Tibial nerve (tissue), 4 donors: Measurements from ENCODE around the gene CRISPLD2. TPM values are rescaled to one million over a fixed set of nuclear protein-coding genes. Genes with fewer than 3 reads are reported as not detected.

ENCODE experiments used
- DNase-seq, 2 donors: peaks; one replicate each; pipeline ENCODE4 v3.0.0-alpha.2; 2019; ENCODE audit warnings: low spot score in 2 of 2
- H3K27ac ChIP-seq, 4 donors: fragments of 200-600 bp; sonication (generic) in 3 of 4; one replicate each; pipeline ENCODE4 v1.5.1; 2017 to 2019; ENCODE audit warnings: mild to moderate bottlenecking in 1 of 4
- H3K27me3 ChIP-seq, 2 donors: fragments of 200-600 bp; sonication (generic) in 1 of 2; one replicate each; pipeline versions ENCODE4 v1.5.1 to v1.6.0; 2017 to 2019
- H3K36me3 ChIP-seq, 3 donors: fragments of 200-600 bp; sonication (generic); one replicate each; pipeline ENCODE4 v1.5.1; 2018 to 2019
- H3K4me1 ChIP-seq, 4 donors: fragments of 200-600 bp; sonication (generic) in 3 of 4; one replicate each; pipeline ENCODE4 v1.5.1; 2017 to 2019
- H3K4me3 ChIP-seq, 4 donors: fragments of 200-600 bp; sonication (generic) in 3 of 4; one replicate each; pipeline ENCODE4 v1.5.1; 2017 to 2019; ENCODE audit warnings: mild to moderate bottlenecking in 1 of 4, moderate library complexity in 1 of 4
- H3K9me3 ChIP-seq, 4 donors: fragments of 200-600 bp; sonication (generic) in 3 of 4; one replicate each; pipeline ENCODE4 v1.5.1; 2017 to 2019
- EP300 ChIP-seq, 2 donors: sonication (generic); formaldehyde crosslinking; IDR thresholded peaks; one replicate each; pipeline ENCODE4 v1.6.1; 2017; ENCODE audit warnings: antibody characterized with exemption in 2 of 2, mild to moderate bottlenecking in 1 of 2
- POLR2A ChIP-seq, 2 donors: fragments of 450-650 bp; IDR thresholded peaks; one replicate each; pipeline ENCODE4 v1.6.1; 2017; ENCODE audit warnings: antibody characterized with exemption in 2 of 2, mild to moderate bottlenecking in 2 of 2, moderate library complexity in 2 of 2
- WGBS, 2 donors: methylation state at CpG; one replicate each; pipeline ENCODE4 v1.1.5; 2018; 5-methylcytosine and 5-hydroxymethylcytosine counted together
- total RNA-seq, 4 donors: library from RNA; depleted of rRNA; stranded (reverse); fragments of >200 nt; gene quantifications; one replicate each; pipeline ENCODE4 v1.1.0, GENCODE V29; 2016
- TF ChIP-seq, protein P1 (sequence below), 5 experiments: fragments of 200-600 bp in 3 of 5; fragments of 450-650 bp in 2 of 5; sonication (generic) in 3 of 5; IDR thresholded peaks; one replicate each; pipeline ENCODE4 v1.5.1; 2016 to 2019; ENCODE audit warnings: antibody characterized with exemption in 5 of 5, mild to moderate bottlenecking in 3 of 5, moderate library complexity in 2 of 5

The CRISPLD2 gene
- total RNA-seq, 4 donors from 2014 or later: 136 to 232 (median 207) TPM

DNA sequence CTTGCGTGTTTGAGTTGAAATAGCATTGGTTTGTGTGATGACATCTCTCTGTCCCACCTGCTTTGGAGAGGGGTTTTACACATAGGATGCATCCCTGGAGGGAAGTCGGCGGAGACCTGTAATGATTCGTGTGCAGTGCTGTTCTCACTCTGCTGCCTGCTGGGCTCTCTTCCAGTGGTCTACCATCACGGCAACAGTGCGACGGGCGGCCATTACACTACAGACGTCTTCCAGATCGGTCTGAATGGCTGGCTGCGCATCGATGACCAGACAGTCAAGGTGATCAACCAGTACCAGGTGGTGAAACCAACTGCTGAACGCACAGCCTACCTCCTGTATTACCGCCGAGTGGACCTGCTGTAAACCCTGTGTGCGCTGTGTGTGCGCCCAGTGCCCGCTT lies 41.1 kb upstream of the CRISPLD2 start:
- TF ChIP-seq, protein P1, sequence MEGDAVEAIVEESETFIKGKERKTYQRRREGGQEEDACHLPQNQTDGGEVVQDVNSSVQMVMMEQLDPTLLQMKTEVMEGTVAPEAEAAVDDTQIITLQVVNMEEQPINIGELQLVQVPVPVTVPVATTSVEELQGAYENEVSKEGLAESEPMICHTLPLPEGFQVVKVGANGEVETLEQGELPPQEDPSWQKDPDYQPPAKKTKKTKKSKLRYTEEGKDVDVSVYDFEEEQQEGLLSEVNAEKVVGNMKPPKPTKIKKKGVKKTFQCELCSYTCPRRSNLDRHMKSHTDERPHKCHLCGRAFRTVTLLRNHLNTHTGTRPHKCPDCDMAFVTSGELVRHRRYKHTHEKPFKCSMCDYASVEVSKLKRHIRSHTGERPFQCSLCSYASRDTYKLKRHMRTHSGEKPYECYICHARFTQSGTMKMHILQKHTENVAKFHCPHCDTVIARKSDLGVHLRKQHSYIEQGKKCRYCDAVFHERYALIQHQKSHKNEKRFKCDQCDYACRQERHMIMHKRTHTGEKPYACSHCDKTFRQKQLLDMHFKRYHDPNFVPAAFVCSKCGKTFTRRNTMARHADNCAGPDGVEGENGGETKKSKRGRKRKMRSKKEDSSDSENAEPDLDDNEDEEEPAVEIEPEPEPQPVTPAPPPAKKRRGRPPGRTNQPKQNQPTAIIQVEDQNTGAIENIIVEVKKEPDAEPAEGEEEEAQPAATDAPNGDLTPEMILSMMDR (IDR thresholded peaks at IDR 0.05): no peak
- TF ChIP-seq EP300 (IDR thresholded peaks at IDR 0.05): no peak
- TF ChIP-seq POLR2A (IDR thresholded peaks at IDR 0.05): no peak
- peaks cover 0 to 7% (median 0%) of the 10 kb centered on the region in 4 donors for H3K4me1 ChIP-seq

DNA sequence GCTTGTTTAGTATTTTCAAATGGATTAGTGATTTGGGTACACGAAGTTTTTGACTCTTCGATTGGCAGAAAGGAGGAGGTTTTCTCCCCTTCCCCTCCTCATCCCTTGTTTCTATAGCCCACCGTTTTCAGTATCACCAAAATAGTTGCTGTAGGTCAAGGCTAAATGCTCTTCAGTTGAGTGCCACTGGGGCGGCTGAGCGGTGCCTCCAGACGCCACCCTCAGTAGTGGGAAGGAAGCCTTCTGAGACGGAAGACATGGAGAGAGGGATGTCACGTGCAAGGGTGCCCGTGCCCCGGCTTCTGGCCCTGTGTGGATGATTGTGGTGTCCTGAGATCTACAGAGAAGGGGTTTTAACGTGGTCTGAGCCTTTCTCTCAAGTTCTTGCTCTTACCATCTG lies 39.7 kb upstream of the CRISPLD2 start:
- H3K36me3 ChIP-seq: peaks cover 0 to 51% (median 0%) of the 10 kb centered on the region in 3 donors
- 97 to 98% methylated on average over 11 of the region's 11 CpGs for WGBS, 2 donors
- peaks cover 0 to 7% (median 0%) of the 10 kb centered on the region in 4 donors for H3K4me1 ChIP-seq
- H3K9me3 ChIP-seq: no peaks in the 10 kb centered on the region
- H3K27ac ChIP-seq: no peak overlapping the region
- no peaks in the 10 kb centered on the region for H3K27me3 ChIP-seq
- DNase-seq: no peak
- TF ChIP-seq EP300 (IDR thresholded peaks at IDR 0.05): no peak
- TF ChIP-seq, protein P1 (IDR thresholded peaks at IDR 0.05): no peak
- no peak for TF ChIP-seq POLR2A (IDR thresholded peaks at IDR 0.05)
- no peak overlapping the region for H3K4me3 ChIP-seq

More for the DNA sequence above, 41.1 kb upstream of the CRISPLD2 start:
- Histone ChIP-seq H3K27me3 (no peaks in the 10 kb centered on the region), H3K4me3 (no peak overlapping the region), H3K9me3 (no peaks in the 10 kb centered on the region), H3K27ac (no peak overlapping the region), H3K36me3 (peaks cover 0 to 64% (median 0%) of the 10 kb centered on the region in 3 donors)
- no peak for DNase-seq
- 91 to 94% methylated on average over 18 of the region's 18 CpGs for WGBS, 2 donors

DNA sequence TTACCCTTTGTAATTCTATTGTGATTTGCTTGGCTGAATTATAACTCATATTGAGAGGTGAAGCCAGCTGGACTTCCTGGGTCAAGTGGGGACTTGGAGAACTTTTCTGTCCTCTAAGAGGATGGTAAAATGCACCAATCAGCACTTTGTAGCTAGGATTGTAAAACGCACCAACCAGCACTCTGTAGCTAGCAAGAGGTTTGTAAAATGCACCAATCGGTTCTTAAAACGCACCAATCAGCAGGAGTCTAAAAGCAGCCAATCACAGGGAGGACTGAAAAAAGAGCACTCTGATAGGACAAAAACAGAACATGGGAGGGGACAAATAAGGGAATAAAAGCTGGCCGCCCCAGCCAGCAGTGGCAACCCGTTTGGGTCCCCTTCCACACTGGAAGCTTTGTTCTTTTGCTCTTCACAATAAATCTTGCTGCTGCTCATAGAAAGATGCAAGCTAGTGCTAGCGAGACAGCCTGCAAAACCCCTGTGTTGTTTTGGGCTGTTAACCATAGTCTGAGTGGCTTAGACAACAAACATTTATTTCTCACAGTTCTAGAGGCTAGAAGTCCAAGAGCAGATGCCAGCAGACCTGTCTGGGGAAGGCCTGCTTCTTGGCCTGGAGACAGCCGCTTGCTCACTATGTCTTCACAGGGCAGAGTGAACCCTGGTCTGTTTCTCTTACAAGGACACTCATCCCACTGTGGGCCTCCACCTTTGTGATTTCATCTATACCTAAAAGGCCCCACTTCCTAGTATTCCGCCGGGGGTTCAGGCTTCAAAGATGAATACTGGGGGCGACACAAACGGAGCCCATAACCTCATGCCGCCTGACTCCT lies 39.0 kb upstream of the CRISPLD2 start:
- Histone ChIP-seq H3K9me3 (no peaks in the 10 kb centered on the region), H3K27ac (peak overlapping the region in 1 of 4 donors; percentile 22), H3K27me3 (no peaks in the 10 kb centered on the region), H3K4me3 (no peak overlapping the region), H3K36me3 (peaks cover 0 to 44% (median 0%) of the 10 kb centered on the region in 3 donors), H3K4me1 (peaks cover 0 to 9% (median 0%) of the 10 kb centered on the region in 4 donors)
- WGBS, 2 donors: 76 to 82% methylated on average over 12 of the region's 12 CpGs
- no peak for DNase-seq
- TF ChIP-seq, protein P1 (IDR thresholded peaks at IDR 0.05): no peak
- TF ChIP-seq POLR2A (IDR thresholded peaks at IDR 0.05): no peak
- TF ChIP-seq EP300 (IDR thresholded peaks at IDR 0.05): no peak

DNA sequence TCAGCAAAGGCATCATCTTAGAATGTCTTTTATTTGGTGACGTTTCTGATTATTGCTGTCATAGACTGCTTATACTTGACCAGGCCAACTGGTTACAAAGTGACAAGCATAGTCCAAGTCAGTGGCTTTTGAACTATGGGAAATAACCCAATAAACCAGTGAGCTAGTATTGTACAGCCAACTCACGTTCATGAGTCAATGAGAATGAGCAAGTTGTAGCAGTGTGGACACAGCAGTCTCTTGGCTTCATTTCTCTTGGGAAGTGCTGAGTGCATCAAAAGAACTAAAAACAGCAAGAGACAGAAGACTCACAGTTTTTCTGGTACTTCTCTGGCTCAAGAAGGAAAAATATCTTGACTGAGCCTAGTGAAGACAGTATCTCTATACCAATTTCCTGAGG lies 36.9 kb upstream of the CRISPLD2 start:
- H3K9me3 ChIP-seq: no peaks in the 10 kb centered on the region
- no peak for DNase-seq
- H3K27ac ChIP-seq: no peak overlapping the region
- peaks cover 0 to 23% (median 0%) of the 10 kb centered on the region in 3 donors for H3K36me3 ChIP-seq
- TF ChIP-seq POLR2A (IDR thresholded peaks at IDR 0.05) (no peak), EP300 (IDR thresholded peaks at IDR 0.05) (no peak)
- TF ChIP-seq, protein P1 (IDR thresholded peaks at IDR 0.05): no peak
- no peak overlapping the region for H3K4me3 ChIP-seq
- WGBS, 2 donors: 50 to 64% methylated on average over 2 of the region's 2 CpGs
- H3K27me3 ChIP-seq: no peaks in the 10 kb centered on the region
- H3K4me1 ChIP-seq: peaks cover 0 to 22% (median 3%) of the 10 kb centered on the region in 4 donors
